Mononuclear cell (primary cell): Measurements from ENCODE around the gene IVL. TPM values are rescaled to one million over a fixed set of nuclear protein-coding genes. Genes with fewer than 3 reads are reported as not detected.

Experiments
- H3K27me3 ChIP-seq: 2 replicates; pipeline ENCODE4 v1.6.0; 2011; ENCODE audit warnings: low read length, control low read depth; ENCODE audit not compliant: insufficient read depth
- H3K4me1 ChIP-seq: 2 replicates; pipeline ENCODE4 v1.5.1; 2011; ENCODE audit warnings: mild to moderate bottlenecking, low read length, control low read depth; ENCODE audit not compliant: insufficient read depth
- H3K4me3 ChIP-seq: 2 replicates; pipeline ENCODE4 v1.5.1; 2011; ENCODE audit warnings: mild to moderate bottlenecking, low read length, moderate library complexity
- H3K9me3 ChIP-seq: 2 replicates; pipeline ENCODE4 v1.5.1; 2011; ENCODE audit warnings: low read depth, mild to moderate bottlenecking, control low read depth, low read length
- total RNA-seq: library from RNA; depleted of rRNA; stranded (reverse); fragments of >200 nt; gene quantifications from one replicate; pipeline ENCODE4 v1.2.3, GENCODE V29; 2012

IVL gene
- total RNA-seq, 1 donor = not detected

- no peaks in the 10 kb centered on the region for H3K4me1 ChIP-seq
- H3K9me3 ChIP-seq = no peaks in the 10 kb centered on the region
- H3K4me3 ChIP-seq = no peak overlapping the region
- peaks cover 12% of the 10 kb centered on the region for H3K27me3 ChIP-seq
Observed at GRCh38 chr1:152912471-152912870, 4.1 kb downstream of the IVL start.

- Histone ChIP-seq H3K27me3 (peaks cover 14% of the 10 kb centered on the region), H3K4me1 (no peaks in the 10 kb centered on the region), H3K9me3 (no peaks in the 10 kb centered on the region), H3K4me3 (no peak overlapping the region)
Observed at GRCh38 chr1:152912900-152913299, 4.6 kb downstream of the IVL start.

GRCh38 chr1:152917794-152918193 lies 9.4 kb downstream of the IVL start:
- no peaks in the 10 kb centered on the region for H3K4me1 ChIP-seq
- no peak overlapping the region for H3K4me3 ChIP-seq
- no peaks in the 10 kb centered on the region for H3K9me3 ChIP-seq
- H3K27me3 ChIP-seq = peaks cover 18% of the 10 kb centered on the region

GRCh38 chr1:152919071-152919470 lies 10.7 kb downstream of the IVL start:
- Histone ChIP-seq H3K27me3 (peaks cover 13% of the 10 kb centered on the region), H3K4me3 (no peak overlapping the region), H3K4me1 (no peaks in the 10 kb centered on the region), H3K9me3 (no peaks in the 10 kb centered on the region)

- Histone ChIP-seq H3K9me3 (no peaks in the 10 kb centered on the region), H3K4me3 (no peak overlapping the region), H3K4me1 (no peaks in the 10 kb centered on the region), H3K27me3 (peaks cover 5% of the 10 kb centered on the region)
Observed at GRCh38 chr1:152924191-152924590, 15.8 kb downstream of the IVL start.

- no peak overlapping the region for H3K4me3 ChIP-seq
- peaks cover 8% of the 10 kb centered on the region for H3K27me3 ChIP-seq
- H3K4me1 ChIP-seq = no peaks in the 10 kb centered on the region
- H3K9me3 ChIP-seq = no peaks in the 10 kb centered on the region
Observed at GRCh38 chr1:152926091-152926490, 17.7 kb downstream of the IVL start.

- no peaks in the 10 kb centered on the region for H3K9me3 ChIP-seq
- no peak overlapping the region for H3K4me3 ChIP-seq
- H3K4me1 ChIP-seq = no peaks in the 10 kb centered on the region
- H3K27me3 ChIP-seq = peaks cover 8% of the 10 kb centered on the region
Observed at GRCh38 chr1:152928671-152929070, 20.3 kb downstream of the IVL start.

GRCh38 chr1:152932170-152932811 lies 23.9 kb downstream of the IVL start:
- Histone ChIP-seq H3K4me1 (no peaks in the 10 kb centered on the region), H3K27me3 (peaks cover 3% of the 10 kb centered on the region), H3K4me3 (no peak overlapping the region), H3K9me3 (no peaks in the 10 kb centered on the region)

- no peak overlapping the region for H3K4me3 ChIP-seq
- H3K4me1 ChIP-seq = no peaks in the 10 kb centered on the region
- H3K27me3 ChIP-seq = peaks cover 3% of the 10 kb centered on the region
Observed at GRCh38 chr1:152933196-152933595, 24.9 kb downstream of the IVL start.

GRCh38 chr1:152940614-152941013 lies 32.3 kb downstream of the IVL start:
- Histone ChIP-seq H3K27me3 (no peaks in the 10 kb centered on the region), H3K4me1 (no peaks in the 10 kb centered on the region), H3K4me3 (no peak overlapping the region), H3K9me3 (no peaks in the 10 kb centered on the region)

More at GRCh38 chr1:152933196-152933595, 24.9 kb downstream of the IVL start:
- no peaks in the 10 kb centered on the region for H3K9me3 ChIP-seq

- Histone ChIP-seq H3K4me3 (no peak overlapping the region), H3K4me1 (no peaks in the 10 kb centered on the region), H3K27me3 (no peaks in the 10 kb centered on the region), H3K9me3 (no peaks in the 10 kb centered on the region)
Observed at GRCh38 chr1:152941037-152941711, 32.8 kb downstream of the IVL start.

- Histone ChIP-seq H3K4me1 (no peaks in the 10 kb centered on the region), H3K9me3 (no peaks in the 10 kb centered on the region), H3K4me3 (no peak overlapping the region), H3K27me3 (no peaks in the 10 kb centered on the region)
Observed at GRCh38 chr1:152942161-152942560, 33.8 kb downstream of the IVL start.

GRCh38 chr1:152946248-152946647 lies 37.9 kb downstream of the IVL start:
- H3K4me1 ChIP-seq = no peaks in the 10 kb centered on the region
- H3K9me3 ChIP-seq = no peaks in the 10 kb centered on the region
- H3K4me3 ChIP-seq = no peak overlapping the region
- H3K27me3 ChIP-seq = no peaks in the 10 kb centered on the region

- no peak within 1 kb of the TSS for H3K4me3 ChIP-seq
- no peaks in the 10 kb centered on the region for H3K27me3 ChIP-seq
- no peaks in the 10 kb centered on the region for H3K9me3 ChIP-seq
- H3K4me1 ChIP-seq = no peaks in the 10 kb centered on the region
Observed at GRCh38 chr1:152946651-152947256, 38.4 kb downstream of the IVL start, which contains the start of gene SPRR5. Gene SPRR5 (plus strand): TSS chr1:152947206. CDS start chr1:152948555, 1,349 bp downstream.

- Histone ChIP-seq H3K9me3 (no peaks in the 10 kb centered on the region), H3K4me3 (no peak overlapping the region), H3K27me3 (no peaks in the 10 kb centered on the region), H3K4me1 (no peaks in the 10 kb centered on the region)
Observed at GRCh38 chr1:152951711-152952110, 43.4 kb downstream of the IVL start.
